HG02798 (cell line): ENCODE measurements around the gene RALGDS.

Experiments
- ATAC-seq: cut with Tn5 transposase; IDR thresholded peaks from one replicate; pipeline ENCODE4 v1.9.1; 2021; ENCODE audit warnings: mild to moderate bottlenecking; ENCODE audit not compliant: unreplicated experiment, poor library complexity

The RALGDS gene

GRCh38 chr9:133108794-133109641, 12.0 kb downstream of the RALGDS start:
- no peak for ATAC-seq

- no peak for ATAC-seq
Observed at GRCh38 chr9:133107961-133108793, 12.9 kb downstream of the RALGDS start.

GRCh38 chr9:133107245-133107722, 13.8 kb downstream of the RALGDS start:
- ATAC-seq = no peak

- ATAC-seq = no peak
Observed at GRCh38 chr9:133106511-133107244, 14.4 kb downstream of the RALGDS start.

DNA sequence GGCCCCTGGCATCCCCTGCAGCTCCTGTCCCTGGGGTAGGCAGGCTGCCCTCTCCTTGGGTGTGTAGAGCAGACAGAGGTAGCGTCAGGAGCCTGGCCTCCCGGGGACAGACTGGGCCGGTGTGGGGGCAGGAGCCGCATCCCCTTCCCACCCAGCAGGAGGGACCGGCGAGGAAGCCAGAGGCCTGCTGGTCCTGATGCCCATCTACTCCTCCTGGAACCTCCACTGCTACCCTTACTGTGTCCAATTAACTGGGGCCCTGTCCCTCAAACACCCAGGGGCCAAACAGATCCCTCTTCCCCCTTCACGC, 15.6 kb downstream of the RALGDS start:
- no peak for ATAC-seq

DNA sequence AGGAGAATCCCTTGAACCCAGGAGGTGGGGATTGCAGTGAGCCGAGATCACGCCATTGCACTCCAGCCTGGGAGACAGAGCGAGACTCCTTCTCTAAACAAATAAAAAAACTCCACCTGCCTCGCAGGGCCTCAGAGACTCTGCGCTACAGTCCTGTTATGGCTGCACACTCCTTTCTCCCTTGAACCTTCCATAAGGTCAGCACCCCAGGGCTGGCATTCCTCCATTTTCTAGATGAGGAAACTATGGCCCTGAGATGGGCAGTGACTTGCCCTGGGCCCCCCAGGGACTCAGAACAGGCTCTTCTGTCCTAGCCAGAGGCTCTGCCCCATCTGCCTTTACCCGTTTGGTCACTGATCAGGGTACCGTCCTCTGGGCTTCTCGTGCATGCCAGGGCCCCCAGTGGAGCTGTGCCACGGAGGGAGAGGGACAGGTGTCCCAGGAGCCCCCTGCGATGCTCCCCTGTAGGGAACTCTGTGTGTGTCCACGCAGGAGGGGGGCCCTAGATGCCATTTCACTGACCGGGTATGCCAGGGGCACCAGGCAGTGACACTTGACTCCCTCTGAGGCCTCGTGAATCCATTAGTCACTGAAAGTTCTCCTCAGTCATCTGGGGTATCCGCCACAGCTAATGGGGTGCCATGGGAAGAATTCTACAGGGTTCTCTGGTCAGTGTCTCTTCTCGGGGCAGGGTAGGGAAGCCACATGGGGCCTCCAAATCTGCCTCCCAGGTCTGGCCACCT, 16.2 kb downstream of the RALGDS start:
- ATAC-seq = no peak

- ATAC-seq = no peak
Observed at GRCh38 chr9:133103987-133104505, 17.0 kb downstream of the RALGDS start.

DNA sequence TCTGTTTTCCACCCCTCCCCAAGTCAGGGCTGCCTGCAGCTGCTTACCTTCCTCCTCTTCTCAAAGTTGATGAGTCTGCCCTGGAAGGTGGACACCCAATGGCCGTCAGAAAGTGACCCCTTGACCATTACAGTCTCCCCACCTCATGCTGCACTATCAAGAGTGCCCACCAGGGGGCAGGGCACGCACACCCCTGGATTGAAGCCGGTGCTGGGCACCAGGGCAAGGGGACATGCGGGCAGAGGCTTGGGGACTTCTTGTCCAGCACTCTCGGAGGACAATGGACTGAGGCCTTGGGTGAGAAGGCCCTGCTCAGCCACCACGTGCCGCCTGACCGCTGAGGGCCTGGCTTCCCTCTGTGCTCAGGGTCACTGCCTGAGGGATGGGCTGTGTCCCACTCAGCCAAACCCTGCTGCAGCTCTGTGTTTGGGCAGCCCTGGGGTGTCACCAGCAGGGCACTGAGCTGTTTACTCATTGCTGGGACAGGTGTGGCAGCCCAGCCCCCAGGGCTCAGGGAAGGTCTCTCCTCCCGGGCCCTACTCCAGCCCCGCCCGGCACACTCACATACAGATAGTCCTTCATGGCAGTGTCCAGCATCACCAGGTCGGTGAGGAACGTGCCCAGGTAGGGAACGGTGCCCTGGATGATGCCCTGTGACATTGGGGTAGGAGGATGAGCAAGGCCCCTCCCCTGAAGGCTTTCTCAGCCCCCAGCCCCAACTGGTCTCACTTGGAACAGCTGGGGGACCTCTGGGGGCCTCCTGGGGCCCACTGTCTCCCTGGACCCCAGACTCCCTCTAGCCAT, 17.7 kb downstream of the RALGDS start:
- ATAC-seq = peak; percentile 36

- no peak for ATAC-seq
Observed at GRCh38 chr9:133102190-133103021, 18.6 kb downstream of the RALGDS start.

DNA sequence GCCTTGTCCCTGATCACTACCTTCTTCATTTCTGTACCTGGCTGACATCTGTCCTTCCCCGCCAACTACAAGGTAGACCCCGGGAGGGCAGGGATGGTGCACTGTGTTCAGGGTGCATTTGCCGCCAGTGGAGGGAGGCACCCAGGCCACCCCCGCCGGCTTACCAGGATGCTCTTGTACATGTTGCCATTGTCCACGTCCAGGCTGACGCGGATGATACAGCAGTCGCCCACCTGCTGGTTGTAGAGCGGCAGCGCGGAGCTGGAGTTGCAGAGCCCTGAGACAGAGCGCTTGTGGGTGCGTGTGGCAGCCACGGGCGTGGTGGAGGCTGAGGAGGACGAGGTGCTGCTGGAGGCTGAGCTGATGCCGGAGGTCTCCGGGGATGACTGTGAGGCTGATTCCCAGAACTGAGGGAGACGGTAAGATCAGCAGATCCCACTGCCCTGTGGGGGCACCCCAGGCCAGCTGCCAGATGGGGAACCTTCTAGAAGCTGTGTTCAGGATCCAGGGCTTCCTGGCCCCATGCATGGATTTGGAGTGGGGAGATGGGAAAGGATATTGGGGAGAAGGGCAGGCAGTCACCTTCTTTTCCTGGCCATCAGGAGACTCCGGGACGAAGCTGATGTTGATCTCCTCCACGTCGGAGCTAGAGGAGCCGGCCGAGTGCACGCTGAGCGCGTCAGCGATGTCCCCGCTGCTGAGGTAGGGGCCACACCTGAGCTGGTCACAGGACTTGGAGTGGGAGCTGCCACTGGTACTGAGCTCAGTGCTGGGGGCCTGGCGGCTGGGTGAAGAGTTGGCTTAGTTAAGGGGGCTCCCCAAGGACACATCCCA, 19.5 kb downstream of the RALGDS start:
- no peak for ATAC-seq

DNA sequence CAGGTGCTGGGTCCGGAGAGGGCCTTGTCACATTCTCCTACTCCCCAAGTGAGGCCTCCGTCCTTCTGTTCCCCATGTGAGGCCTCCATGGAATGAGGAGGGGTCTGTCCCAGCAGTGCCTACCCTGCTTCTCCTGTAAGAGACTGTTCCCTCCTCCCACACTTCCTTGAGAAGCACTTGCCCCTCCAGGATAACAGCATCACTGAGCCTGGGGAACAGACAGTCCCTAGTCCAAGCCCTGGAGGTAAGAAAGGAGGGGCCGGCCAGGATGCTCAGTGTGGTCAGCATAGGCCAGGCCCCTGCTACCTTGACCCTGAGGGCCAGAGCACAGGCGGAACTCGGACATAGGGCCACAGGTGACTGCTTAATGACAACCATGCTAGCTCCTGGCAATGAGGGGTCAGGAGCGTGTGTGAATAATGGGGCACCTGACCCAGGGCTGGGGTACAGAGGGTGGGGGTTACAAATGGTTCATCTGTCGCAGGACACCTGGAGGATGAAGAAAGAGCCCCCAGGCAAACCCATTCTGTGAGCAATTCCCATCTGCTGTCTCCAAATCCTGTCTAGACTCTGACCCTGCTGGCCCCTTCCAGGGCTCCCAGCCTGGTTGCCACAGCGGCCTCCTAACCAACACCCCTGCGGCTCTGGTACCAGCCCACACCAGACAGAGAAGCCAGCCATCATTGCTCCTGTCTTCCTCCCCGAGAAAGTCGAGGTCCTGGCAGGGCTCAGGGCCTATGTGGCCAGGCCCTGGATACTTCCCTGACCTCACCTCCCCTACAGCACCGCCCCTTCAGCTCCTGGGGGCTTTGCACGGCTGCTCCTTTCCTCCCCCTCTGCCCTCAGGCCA, 20.3 kb downstream of the RALGDS start:
- no peak for ATAC-seq

- ATAC-seq = no peak
Observed at GRCh38 chr9:133099726-133100505, 21.1 kb downstream of the RALGDS start.

DNA sequence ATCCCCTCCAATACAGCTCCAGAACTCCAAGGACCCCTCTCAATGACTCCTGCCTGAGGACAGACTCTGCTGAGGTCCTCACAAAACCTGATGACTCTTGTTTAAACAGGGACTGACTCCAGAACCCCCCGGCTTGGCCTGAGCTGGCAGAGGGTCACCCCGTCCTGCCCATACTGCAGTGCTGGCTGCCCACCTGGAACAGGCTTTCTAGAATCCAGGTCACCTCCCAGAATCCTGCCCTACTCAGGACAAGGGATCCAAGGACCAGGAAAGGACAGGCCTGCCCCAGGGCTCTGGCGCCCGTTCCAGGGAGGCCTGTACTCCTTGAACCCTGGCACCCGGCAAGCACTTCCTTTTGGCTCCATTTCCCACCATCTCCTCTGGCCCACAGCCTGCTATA, 22.2 kb downstream of the RALGDS start:
- no peak for ATAC-seq

DNA sequence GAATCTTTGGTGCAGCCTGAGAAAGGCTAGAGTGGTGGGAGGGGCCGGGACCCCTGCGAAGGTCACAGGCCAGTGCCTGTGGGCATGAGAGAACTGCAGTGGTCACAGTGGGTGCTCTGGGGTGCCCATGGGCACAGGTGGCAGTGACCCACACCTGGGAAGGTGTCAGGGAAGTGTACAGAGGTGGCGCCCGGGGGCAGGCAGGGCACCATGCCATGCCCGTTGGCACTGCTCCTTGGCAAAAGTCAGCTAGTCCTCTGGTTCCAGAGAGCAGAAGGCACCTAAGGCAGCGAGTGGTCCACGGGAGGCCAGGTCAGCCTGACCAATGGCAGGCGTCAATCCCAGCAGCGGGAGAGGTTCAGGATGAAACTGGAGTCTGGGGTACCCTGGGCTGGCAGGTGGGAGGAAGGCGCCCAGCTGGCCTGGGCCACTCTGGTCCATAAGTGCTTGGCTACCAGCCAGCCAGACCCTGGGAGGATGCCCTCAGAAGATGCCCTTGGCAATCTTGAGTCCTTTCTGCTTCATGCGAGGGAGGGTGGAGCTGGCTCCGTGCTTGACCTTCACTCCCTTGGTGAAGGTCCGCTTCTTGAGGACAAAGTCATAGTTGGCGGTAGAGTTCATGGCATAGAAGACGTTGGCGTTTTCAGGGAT, 22.8 kb downstream of the RALGDS start:
- no peak for ATAC-seq

- ATAC-seq = no peak
Observed at GRCh38 chr9:133094842-133095393, 26.1 kb downstream of the RALGDS start.
